ENCODE data around the gene PALLD.
"Not testable (repeated sequence)": the region's sequence is repeated elsewhere in the genome, so short reads cannot be mapped to it uniquely, and the experiment has no call there.

The PALLD gene

DNA sequence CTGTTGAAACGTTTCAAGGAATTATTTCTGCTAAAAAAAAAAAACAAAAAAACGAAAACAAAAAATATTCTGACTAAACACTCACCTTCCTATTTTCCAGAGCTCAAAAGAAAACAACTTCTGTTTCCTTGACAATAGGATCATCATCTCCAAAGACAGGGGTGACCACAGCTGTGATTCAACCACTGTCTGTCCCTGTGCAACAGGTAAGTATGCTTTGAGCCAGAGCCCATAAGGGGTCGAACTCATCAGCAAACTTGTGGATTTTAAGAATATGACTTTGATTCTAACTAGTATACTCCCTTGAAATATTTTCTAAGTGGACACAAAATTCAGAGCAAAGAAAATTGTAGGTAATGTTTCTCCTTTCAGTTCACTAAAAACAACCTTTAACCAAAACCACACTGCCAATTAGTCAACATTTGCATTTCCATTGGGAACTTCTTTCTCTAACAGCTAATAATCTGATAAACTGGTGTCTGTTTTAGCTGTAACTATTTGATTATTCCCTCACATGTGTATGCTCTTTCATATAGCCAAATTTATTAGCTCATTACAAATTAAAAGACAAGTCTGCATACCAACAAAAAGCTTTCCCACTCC lies 186.1 kb downstream of the PALLD start:
- DNase-seq, result no peak

DNA sequence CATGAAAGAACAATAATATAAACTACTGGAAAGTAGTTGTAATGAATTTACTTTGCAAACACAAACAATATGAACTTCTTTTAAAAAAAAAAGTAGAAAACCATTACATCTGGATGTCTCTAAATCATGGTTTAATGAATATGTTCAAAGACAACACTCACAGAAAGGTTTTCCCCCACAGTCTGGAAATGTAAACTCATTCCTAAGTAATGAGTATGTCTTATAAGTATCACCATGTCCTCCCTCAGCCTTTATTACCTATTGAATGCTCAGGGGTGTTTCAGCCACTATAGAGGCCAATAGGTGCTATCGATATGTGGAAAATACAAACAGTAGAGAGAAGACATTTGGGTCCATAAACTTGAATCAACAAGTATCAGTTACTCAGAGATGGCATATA lies 186.7 kb downstream of the PALLD start:
- no peak for DNase-seq

DNA sequence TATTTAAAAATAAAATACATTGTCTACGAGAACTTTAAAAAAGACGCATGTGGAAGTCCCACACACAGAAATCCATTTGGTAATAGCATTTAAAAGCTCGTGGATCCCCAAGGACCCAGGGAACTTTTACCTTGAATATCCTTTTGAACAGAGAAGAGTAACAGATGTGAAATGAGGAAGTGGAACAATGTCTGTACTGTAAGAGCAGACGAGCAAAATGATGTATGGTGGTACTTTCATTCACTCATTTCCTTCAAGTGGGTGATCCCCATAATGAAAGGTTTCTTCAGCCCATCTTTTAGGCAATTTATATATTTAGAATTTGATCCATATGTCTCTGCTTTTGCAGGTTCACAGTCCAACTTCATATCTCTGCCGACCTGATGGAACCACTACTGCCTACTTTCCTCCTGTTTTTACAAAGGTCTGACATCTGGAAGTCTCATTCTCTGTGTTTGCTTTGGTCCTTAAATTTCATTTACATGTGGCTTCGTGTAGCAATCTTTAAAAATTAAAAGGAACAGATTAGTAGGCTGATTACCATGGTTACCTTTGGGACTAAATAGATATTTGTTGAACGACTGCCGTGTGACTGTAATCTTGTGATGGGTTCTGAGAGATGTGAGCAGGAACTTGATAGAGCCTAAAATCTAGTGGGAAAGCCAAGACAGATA lies 188.4 kb downstream of the PALLD start:
- no peak for DNase-seq

DNA sequence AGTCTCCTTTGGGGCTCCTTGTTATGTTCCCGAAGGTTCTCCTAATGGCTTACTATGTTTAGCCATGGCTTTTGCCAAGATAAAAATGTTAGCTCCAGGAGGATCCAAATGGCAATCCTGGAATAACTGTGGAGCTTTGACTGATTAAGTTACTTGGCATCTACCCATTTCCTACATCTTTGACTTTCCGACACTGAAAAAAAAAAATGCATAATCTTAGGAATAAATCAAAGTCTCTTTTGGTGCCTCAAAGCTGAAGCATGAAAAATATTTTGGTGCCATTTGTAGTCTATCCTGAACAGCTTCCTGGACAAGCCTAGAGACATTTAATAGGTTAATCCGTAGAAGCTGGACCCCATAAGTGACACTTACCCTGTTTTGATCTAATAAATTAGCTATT lies 191.7 kb downstream of the PALLD start:
- DNase-seq, result no peak

DNA sequence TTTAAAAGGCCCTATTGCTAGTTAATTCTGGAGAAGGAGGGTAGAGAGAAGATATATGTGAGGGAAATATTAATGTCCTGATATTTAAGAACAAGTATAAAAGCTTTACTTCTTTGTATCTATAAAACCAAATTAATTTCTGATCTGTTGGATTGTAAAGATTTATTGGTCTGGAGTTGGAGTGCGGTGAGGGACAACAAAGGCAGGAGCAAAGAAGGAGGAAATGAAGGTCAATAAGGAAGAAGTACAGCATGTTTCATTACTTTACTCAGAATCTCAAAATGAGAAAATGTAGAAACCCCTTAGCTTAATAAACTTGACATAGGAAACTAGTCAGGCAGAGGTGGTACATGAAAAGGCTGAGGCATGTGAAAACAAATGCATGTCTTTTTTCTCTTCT lies 192.9 kb downstream of the PALLD start:
- no peak for DNase-seq

DNA sequence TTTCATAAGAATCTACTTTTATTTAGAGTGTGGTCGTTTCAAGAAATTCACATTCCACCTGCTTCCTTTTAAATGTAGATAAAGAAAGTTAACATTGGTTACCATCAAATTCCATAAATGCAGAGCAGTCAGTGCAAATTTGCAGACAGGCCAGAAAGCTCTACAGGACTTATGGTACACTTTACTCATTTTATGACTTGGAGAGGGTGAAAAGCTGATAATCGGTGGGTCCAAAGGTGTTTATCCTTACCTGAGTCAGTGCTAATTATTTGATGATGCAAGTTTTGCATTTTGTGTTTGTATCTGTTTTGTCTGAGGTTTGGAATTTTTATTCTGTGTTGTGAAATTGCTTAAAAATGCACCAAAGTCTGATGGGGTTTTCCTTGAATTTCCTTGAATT lies 193.3 kb downstream of the PALLD start:
- DNase-seq, result no peak

DNA sequence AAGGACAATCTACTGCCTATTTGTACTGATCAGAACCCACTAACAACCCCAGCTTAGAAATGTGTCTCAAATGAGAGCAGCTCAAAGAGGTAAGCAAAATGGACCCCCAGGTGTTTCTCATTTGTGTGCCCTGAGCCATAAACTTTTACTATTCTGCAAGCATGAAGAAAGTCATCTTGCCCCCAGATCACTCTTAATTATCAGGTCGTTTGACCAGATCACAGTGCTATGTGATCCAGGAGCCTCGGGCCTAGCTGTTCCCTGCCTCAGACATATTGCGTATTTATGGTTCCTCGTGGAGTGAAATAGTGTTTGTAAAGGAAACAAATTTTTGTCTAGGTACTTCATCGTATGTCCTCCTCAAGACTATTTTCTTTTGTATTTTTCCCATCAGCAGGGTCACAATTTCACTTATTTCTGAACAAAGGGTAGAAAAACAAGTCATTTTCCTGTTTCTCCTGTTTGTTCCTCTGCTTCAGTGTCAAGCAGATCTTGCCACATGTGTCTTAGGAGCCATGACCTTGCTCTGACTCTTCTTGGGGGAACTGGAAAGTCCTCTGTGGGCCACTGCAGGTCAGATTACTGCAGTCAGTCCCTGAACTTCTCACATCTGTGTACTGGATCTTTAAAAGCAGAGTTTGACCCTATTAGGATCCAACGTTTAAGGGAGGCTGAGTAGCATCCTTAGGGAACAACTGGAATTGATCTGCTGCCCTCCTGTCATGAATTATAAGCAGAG lies 194.9 kb downstream of the PALLD start:
- DNase-seq, result no peak

DNA sequence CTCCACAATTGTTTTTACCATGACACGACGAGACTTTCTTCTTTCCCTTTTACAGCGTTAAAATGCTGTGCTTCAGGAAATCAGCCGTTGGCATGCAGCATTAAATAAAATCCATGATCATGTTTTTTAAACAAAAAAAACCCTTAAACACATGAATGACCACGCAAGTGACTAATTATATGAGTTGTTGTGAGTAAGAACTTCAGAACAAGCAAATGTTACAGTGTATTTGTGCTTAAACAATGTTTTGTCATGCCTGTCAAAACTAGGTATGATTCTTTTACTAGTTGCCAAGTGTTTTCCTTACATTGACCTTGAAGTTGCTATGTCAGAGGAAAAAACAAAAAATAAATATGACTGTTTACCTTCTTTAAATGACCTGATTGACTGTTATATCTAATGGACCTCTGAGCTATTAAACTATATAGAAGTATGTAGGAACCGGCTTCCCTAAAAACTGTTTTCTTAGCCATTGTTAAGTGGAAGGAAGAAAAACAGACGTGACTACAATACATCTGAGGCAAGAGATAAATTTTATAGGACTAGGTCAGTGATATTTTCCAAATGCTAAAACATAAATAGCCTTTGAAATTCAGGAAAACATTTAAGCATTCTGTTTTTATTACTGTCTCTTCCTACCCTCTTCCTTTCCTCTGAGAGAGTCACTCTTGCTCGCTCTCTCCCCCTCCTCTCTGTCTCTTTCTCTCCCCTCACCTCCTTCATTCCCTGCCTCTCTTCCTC lies 197.1 kb downstream of the PALLD start:
- DNase-seq, result no peak

DNA sequence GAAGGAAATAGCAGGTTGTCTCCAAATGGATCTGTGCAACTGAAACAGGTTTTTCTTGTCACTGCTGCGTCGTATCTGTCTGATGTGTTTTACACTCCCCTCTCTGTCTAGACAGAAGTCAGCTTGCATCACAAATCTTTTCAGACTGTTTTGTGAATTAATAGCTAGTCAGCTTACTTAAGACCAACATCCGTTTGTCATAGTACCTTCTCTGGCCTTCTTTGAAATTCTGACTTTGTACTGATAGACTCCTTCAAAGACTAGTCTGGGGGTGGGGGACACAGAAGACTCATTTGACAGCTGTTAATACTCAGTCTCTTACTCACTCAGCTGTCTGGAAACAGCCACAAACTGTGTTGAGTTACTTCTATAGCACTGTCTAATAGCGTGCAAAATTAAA lies 197.8 kb downstream of the PALLD start:
- no peak for DNase-seq

DNA sequence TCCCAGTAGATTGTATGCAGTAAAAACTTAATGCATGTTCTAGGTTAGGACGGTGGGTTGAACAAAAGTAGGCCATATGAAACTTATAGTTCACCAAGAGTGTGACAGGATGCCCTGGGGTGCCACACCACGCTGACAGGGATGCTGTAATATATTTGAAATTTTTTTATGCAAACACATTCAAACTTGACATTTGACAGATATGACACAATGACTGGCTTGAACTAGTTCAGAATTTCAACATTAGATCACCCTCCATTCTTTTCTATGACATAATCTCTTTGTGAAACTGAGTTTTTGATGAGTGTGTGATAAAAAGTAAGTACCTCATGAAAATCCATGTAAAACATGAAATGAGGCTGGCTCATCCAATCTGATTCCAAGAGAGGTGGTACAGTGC lies 198.4 kb downstream of the PALLD start:
- no peak for DNase-seq

DNA sequence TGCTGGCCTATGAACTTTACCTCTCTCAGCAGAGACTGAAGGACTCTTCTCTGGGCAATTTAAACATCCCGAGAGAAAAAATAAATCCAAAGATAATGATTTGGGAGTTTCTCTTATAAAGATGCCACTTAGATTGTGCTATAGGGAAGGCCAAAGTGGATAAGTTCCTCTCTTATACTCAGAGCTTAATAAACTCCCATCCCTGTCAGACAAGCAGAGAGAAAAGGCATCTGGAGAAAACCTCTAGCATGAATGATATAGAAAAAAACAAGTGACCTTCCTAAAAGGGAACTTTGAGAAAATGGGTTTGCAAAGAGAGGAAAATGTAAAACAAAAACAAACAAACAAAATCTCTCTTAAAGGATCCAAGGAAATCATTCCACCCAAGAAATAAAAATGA lies 199.4 kb downstream of the PALLD start:
- no peak for DNase-seq

DNA sequence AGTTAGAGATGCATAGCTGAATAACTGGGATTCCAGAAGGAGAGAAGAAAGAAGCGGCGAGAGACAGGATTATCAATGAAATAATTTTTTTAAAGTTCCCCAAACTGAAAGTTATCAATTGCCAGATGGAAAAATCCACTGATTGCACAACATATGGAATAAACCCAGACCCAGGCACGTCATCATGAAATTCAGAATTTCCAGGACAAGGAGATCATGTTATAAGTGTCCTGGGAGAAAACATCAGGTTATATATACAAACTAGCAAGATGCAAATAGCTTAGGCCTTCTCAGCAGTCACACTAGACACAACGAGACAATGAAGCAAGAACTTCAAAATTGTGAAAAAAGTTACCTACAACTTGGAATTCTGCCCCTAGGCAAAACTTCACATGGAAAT lies 200.0 kb downstream of the PALLD start:
- no peak for DNase-seq

DNA sequence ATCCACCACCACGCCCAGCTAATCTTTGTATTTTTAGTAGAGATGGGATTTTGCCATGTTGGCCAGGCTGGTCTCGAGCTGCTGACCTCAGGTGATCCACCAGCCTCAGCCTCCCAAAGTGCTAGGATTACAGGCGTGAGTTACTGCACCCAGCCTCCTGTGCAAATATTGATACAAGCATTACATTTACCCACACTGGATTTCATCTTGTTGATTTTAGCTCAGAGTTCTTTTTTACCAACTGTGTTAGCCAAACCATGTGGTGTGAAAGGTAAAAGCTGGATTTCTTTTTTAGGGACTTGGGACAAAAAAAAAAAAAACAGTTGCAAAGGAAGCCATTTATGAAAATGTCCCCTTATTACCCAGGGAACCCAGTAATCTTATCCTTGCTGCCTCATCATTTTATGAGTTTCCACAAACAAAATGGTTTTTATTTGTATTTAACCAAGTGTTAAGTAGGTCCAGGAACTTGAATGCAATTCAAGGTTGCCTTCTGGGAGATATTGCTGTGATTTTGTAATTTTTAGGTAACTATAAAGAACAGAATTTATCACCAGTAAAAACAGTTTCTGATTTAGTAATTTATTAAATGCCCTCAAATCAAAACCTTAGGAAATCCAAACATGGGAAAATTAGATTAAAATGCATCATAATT lies 202.5 kb downstream of the PALLD start:
- peak; percentile 28 for DNase-seq

DNA sequence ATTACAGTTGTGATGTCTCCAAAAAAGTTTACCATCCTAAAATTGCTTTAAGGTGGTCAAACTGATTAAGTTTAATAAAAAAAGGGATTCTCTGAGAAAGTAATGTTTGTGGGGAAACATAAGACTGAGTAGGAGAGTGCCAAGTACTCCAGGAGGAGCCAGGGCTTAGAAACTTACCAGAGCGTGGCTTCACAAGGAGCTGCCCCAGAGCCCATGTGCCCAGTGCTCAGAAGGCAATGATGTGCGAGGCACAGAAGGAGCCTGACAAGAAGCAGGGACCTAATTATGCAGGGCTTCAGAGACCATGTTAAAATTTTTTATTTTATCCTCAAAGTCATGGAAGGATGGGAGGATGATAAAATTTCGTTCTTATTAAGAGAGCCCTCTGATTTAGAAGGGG lies 204.2 kb downstream of the PALLD start:
- DNase-seq, result no peak

DNA sequence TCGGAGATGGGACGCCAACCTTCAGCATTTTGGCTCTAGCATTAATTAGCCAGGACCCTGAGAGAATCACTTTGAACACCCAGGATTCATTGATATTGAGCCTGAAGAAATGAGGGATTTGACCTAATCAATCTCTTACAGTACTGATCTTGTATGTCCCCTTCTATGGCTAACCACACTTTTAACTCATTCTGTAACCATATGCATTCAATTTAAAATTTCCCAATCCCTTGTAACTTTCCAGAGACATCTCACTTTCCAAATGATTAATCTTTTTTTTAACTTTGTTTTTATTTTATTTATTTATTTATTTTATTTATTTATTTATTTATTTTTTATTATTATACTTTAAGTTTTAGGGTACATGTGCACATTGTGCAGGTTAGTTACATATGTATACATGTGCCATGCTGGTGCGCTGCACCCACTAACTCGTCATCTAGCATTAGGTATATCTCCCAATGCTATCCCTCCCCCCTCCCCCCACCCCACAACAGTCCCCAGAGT lies 205.8 kb downstream of the PALLD start:
- DNase-seq, result not testable (repeated sequence)

DNA sequence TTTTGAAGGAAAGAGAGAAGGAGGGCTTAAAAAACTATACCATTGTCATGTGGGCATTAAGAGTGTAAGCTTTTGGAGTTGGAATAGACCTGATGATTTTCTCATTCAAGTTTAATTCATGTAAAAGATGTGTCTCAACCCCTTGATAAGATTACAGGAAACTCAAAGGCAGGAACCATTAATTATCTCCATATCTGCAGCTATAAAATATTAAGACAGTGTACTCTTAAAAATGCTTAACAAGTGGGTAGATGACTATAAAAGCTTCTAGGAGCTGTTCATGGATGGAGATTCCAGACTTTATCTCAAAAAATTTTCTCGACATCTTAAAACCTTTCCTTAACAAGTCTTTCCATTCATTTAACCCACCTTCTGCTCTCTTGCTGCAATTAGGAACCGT lies 208.3 kb downstream of the PALLD start:
- no peak for DNase-seq

DNA sequence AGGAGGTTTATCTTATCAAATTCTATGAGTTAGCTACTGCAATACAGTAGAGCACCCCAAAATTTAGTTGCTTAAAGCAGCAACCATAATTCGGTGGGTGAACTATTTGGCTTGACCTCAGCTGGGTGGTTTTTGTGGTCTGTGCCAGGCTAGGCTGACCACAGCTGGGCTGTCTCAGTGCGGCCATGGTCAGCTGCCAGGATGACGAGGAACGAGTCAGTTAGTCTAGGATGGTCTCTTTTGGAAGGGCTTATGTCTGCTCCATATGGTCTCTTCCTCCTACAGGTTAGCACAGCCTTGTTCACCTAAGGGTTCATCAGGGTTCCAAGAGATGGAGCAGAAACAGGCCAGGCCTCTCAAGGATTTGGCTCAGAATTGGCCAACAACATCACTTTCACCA lies 210.4 kb downstream of the PALLD start:
- DNase-seq, result no peak

DNA sequence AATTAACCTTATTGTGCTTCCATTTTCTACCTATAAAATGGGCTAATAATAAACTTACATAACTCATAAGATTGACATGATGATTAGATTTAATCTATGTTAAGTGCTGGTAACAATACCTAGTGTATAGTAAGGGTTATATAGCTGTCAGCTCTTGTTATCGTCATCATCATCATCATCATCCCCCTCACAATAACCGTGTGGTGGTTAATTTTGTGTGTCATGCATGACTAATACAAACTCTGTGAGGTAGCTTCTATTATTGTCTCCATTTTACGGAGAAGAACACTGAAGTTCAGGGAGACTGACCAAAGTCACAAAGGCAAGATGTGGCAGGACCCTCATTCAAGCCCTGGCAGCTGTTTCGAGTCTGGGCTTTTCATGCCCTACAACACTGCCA lies 211.3 kb downstream of the PALLD start:
- no peak for DNase-seq

DNA sequence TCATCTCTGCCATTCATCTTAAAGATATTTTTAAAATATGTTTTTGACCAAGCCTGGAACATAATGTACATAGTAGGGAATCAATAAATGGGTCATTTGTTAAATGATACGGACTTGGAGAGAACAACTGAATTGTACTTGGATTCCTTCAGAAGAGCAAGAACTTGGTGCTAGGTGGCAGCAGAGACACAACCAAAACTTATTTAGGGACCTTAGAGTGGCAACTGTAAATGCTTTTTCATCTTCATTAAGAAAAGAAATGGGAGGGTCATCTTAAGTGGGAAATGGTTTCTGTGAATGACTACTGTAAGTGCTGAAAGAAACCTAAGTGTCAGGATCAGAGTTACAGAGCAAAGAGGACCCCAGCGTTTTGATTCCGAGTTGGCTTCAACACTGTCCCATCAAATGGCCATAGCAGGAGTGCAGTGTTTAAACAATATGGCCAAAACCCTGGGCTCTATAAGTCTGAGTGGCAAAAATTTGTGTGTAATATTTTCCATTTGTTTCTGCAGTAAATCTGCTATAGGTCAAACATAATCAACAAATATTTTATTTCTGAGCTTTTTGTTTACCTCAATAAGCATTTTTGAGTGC lies 213.6 kb downstream of the PALLD start:
- no peak for DNase-seq

DNA sequence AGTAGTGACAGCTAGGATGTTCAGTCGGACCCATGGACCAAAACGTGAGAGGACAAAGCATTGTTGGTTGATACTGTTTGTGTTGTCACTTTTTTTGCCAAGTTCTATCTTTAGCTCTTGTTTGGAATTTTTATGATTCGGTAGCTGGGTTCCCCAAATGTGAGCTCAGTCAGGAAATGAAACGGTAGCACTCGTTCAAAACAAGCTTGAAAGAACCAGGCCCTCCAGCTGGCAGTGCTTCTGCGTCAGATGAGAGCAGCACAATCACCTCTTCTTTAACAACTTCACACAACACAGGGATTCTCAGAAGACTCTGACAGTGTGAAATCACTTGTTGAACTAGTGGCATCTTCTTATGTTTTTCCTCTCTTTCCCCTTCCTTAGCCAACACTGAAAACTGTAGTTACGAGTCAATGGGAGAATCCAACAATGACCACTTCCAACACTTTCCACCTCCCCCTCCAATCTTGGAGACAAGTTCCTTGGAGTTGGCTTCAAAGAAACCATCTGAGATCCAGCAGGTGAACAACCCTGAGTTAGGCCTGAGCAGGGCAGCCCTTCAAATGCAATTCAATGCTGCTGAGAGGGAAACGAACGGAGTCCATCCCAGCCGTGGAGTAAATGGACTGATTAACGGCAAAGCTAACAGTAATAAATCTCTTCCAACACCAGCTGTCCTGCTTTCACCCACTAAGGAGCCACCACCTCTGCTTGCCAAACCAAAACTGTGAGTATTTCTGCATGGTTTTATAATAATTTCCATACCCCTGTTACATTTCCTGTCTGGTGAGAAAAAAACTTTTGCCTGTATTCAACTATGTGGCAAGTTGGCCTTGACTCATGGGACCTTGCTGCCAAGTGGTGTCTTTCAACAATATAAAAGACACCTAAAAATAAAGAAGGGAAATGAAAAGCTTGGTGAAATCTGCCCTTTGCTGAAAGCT lies 214.6 kb downstream of the PALLD start:
- peak; percentile 50 for DNase-seq

DNA sequence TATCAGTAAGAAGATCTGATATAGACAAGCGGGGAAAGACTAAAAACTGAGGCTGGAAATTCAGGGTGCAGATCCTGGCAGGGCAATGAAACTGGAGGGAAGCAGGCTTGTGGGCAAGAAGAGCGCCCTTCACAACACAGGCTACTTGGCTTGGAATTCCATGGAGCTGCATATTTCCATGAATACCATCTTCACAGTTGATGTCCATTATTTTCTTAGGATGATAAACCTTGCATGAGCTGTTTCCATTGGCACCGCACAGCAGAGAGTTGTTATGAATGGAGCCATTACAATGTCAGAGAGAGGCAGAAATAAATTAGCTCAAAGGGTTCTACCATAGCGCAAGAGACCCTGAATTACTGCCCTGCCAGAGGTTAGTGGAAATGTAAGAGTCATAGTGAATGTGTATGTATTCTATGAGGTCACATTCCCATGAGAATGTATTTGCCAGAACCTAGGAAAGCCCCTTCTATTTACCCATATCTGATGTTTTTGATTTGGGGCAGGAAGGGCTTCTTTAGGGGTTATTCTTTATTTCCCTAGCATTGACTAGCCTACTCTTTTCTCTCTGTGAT lies 215.6 kb downstream of the PALLD start:
- peak; percentile 16 for DNase-seq

Measured in DMS153 (cell line).